Subcutaneous abdominal adipose tissue (tissue), 5 donors: ENCODE results near the gene CNIH2.

ENCODE experiments used
- H3K27ac ChIP-seq: one replicate; pipeline ENCODE4 v1.7.0; 2013; ENCODE audit warnings: low read depth, mild to moderate bottlenecking, inconsistent platforms, low read length, moderate library complexity
- H3K27me3 ChIP-seq, 5 donors: one replicate each; pipeline ENCODE4 v1.7.0; 2013; ENCODE audit warnings: low read length in 5 of 5, inconsistent platforms in 1 of 5; ENCODE audit not compliant: control insufficient read depth in 5 of 5, insufficient read depth in 4 of 5
- H3K36me3 ChIP-seq, 5 donors: one replicate each; pipeline ENCODE4 v1.7.0; 2013; ENCODE audit warnings: low read length in 5 of 5; ENCODE audit not compliant: control insufficient read depth in 5 of 5, insufficient read depth in 5 of 5
- H3K4me1 ChIP-seq, 5 donors: one replicate each; pipeline ENCODE4 v1.7.0; 2013; ENCODE audit warnings: low read length in 5 of 5, mild to moderate bottlenecking in 3 of 5, moderate library complexity in 1 of 5; ENCODE audit not compliant: control insufficient read depth in 5 of 5, insufficient read depth in 5 of 5
- H3K4me3 ChIP-seq, 5 donors: one replicate each; pipeline ENCODE4 v1.7.0; 2013; ENCODE audit warnings: low read length in 5 of 5, low read depth in 1 of 5
- H3K9ac ChIP-seq, 5 donors: one replicate each; pipeline ENCODE4 v1.7.0; 2013; ENCODE audit warnings: low read length in 5 of 5, mild to moderate bottlenecking in 4 of 5, moderate library complexity in 3 of 5
- H3K9me3 ChIP-seq, 5 donors: one replicate each; pipeline ENCODE4 v1.7.0; 2013; ENCODE audit warnings: low read length in 5 of 5; ENCODE audit not compliant: control insufficient read depth in 5 of 5
- donor health status: healthy.
- donor health status: healthy.
- donor health status: healthy.
- donor health status: healthy.
- donor health status: healthy.

CNIH2 gene

GRCh38 chr11:66281776-66282467 lies 3.9 kb downstream of the CNIH2 start:
- no peaks in the 10 kb centered on the region for H3K9me3 ChIP-seq
- peaks cover 0 to 25% (median 11%) of the 10 kb centered on the region in 5 donors for H3K36me3 ChIP-seq
- H3K4me1 ChIP-seq, result peaks cover 0 to 25% (median 12%) of the 10 kb centered on the region in 5 donors
- no peak overlapping the region for H3K9ac ChIP-seq
- H3K27ac ChIP-seq, result no peak overlapping the region
- H3K27me3 ChIP-seq, result peaks cover 0 to 8% (median 3%) of the 10 kb centered on the region in 5 donors
- no peak overlapping the region for H3K4me3 ChIP-seq

GRCh38 chr11:66282468-66283455 lies 4.8 kb downstream of the CNIH2 start:
- Histone ChIP-seq H3K36me3 (peaks cover 0 to 28% (median 11%) of the 10 kb centered on the region in 5 donors), H3K9ac (peak overlapping the region in 1 of 5 donors; percentile 59), H3K4me1 (peaks cover 1 to 27% (median 15%) of the 10 kb centered on the region in 5 donors), H3K27ac (no peak overlapping the region), H3K9me3 (no peaks in the 10 kb centered on the region), H3K4me3 (no peak overlapping the region), H3K27me3 (peaks cover 0 to 8% (median 3%) of the 10 kb centered on the region in 5 donors)

- no peak overlapping the region for H3K9ac ChIP-seq
- H3K27me3 ChIP-seq, result peaks cover 0 to 8% (median 3%) of the 10 kb centered on the region in 5 donors
- no peak overlapping the region for H3K4me3 ChIP-seq
- H3K4me1 ChIP-seq, result peaks cover 1 to 34% (median 22%) of the 10 kb centered on the region in 5 donors
- no peaks in the 10 kb centered on the region for H3K9me3 ChIP-seq
- H3K27ac ChIP-seq, result no peak overlapping the region
- H3K36me3 ChIP-seq, result peaks cover 0 to 28% (median 11%) of the 10 kb centered on the region in 5 donors
These were observed 5.6 kb downstream of the CNIH2 start for GRCh38 chr11:66283461-66284105.

GRCh38 chr11:66284526-66285078 lies 6.6 kb downstream of the CNIH2 start:
- H3K4me1 ChIP-seq, result peaks cover 3 to 40% (median 27%) of the 10 kb centered on the region in 5 donors
- H3K9me3 ChIP-seq, result no peaks in the 10 kb centered on the region
- no peak overlapping the region for H3K4me3 ChIP-seq
- H3K36me3 ChIP-seq, result peaks cover 0 to 28% (median 11%) of the 10 kb centered on the region in 5 donors
- H3K27me3 ChIP-seq, result peaks cover 0 to under 1% (median 0%) of the 10 kb centered on the region in 5 donors
- no peak overlapping the region for H3K9ac ChIP-seq
- H3K27ac ChIP-seq, result no peak overlapping the region

GRCh38 chr11:66285250-66285947 lies 7.4 kb downstream of the CNIH2 start:
- no peaks in the 10 kb centered on the region for H3K9me3 ChIP-seq
- H3K4me3 ChIP-seq, result no peak overlapping the region
- H3K27me3 ChIP-seq, result no peaks in the 10 kb centered on the region
- H3K27ac ChIP-seq, result no peak overlapping the region
- H3K4me1 ChIP-seq, result peaks cover 3 to 45% (median 34%) of the 10 kb centered on the region in 5 donors
- H3K36me3 ChIP-seq, result peaks cover 0 to 28% (median 11%) of the 10 kb centered on the region in 5 donors
- H3K9ac ChIP-seq, result no peak overlapping the region

- Histone ChIP-seq H3K4me1 (peaks cover 3 to 49% (median 35%) of the 10 kb centered on the region in 5 donors), H3K9me3 (no peaks in the 10 kb centered on the region), H3K27me3 (peaks cover 4 to 9% (median 6%) of the 10 kb centered on the region in 5 donors), H3K4me3 (no peak overlapping the region), H3K9ac (peak overlapping the region in 1 of 5 donors; percentile 35), H3K36me3 (peaks cover 0 to 28% (median 11%) of the 10 kb centered on the region in 5 donors), H3K27ac (no peak overlapping the region)
These were observed 8.7 kb downstream of the CNIH2 start for GRCh38 chr11:66286699-66287098.

GRCh38 chr11:66287211-66287888 lies 9.4 kb downstream of the CNIH2 start:
- Histone ChIP-seq H3K9me3 (no peaks in the 10 kb centered on the region), H3K27me3 (peaks cover 7 to 13% (median 8%) of the 10 kb centered on the region in 5 donors), H3K4me3 (peak overlapping the region in 3 of 5 donors; percentile 80 to 90 (median 86)), H3K36me3 (peaks cover 0 to 28% (median 11%) of the 10 kb centered on the region in 5 donors), H3K9ac (peak overlapping the region in 2 of 5 donors; percentile 93 to 94), H3K4me1 (peaks cover 3 to 49% (median 35%) of the 10 kb centered on the region in 5 donors), H3K27ac (no peak overlapping the region)

- H3K9ac ChIP-seq, result peak overlapping the region; percentile 73 to 94 (median 87)
- H3K4me1 ChIP-seq, result peaks cover 3 to 43% (median 31%) of the 10 kb centered on the region in 5 donors
- no peaks in the 10 kb centered on the region for H3K9me3 ChIP-seq
- peaks cover 0 to 28% (median 11%) of the 10 kb centered on the region in 5 donors for H3K36me3 ChIP-seq
- H3K27ac ChIP-seq, result peak overlapping the region; percentile 90
- H3K4me3 ChIP-seq, result peak overlapping the region; percentile 80 to 96 (median 89)
- H3K27me3 ChIP-seq, result peaks cover 14 to 20% (median 16%) of the 10 kb centered on the region in 5 donors
These were observed 10.1 kb downstream of the CNIH2 start for GRCh38 chr11:66287889-66288670.
